ENCODE results near the gene RBBP7. TPM values are rescaled to one million over a fixed set of nuclear protein-coding genes. Genes with fewer than 3 reads are reported as not detected.
A peak's percentile ranks its signal among the peaks of the same experiment; 100 is the strongest.

The RBBP7 gene
- total and polyA plus RNA-seq, 2 of the 13 experiments (the other 11 are each of a cell fraction or from before 2014, with no cell fraction given) = 89.5 to 145 TPM

DNA sequence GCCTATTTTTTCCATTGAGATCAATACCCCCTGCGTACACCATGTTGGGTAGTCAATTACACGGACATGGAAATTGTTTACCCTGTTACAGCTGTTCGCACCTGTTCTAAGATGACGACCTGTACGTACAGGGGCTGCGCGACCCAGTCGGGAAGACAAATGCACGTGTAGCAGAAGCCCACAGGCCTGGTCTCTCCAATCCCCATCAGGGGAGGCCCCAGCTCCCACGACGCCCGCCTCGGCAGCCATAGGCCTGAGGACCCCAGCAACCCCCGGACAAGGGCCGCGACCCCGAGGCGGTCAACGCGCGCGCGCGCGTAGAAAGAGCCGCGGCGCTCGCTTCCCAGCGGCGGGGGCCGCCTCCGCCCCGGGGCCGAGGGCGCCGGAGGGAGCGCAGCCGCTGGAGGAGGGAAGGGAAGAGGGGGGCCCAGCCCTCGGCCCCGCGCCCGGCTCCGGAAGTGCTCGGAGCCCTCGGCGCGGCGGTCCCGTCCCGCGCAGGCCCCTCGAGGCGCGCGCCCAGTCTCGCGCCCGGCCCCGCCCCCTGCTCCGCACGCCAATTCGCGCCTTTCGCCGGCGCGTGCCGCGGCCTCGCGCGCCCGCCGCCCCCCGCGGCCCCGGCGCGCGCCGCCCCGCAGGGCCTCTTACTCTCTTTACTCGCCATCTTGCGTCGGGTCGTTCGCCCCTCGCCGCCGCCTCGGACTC lies 618 bp downstream of the RBBP7 start:
- ATAC-seq = peak; percentile 70
- Histone ChIP-seq H2AFZ (ENCODE audit: low read length) (no peak overlapping the region), H4K20me1 (ENCODE audit: insufficient read depth, low read length) (peaks cover 7% of the 10 kb centered on the region; the same call in 1 of the 2 replicates), H3K79me2 (ENCODE audit: insufficient read depth, low read length) (peaks cover 43% of the 10 kb centered on the region), H3K36me3 (replicated peaks in 1 of 2; ENCODE audit: control insufficient read depth in 1 of 2, insufficient read depth in 2 of 2, low read length in 2 of 2) (0 out of 5 replicates have a peak, but pooled peaks cover 0 to 1% of the 10 kb centered on the region in 2 experiments), H3K9me3 (ENCODE audit: low read length) (no peaks in the 10 kb centered on the region), H3K4me3 (replicated peaks in 1 of 3; ENCODE audit: insufficient read depth in 1 of 3, low read depth in 2 of 3, low read length in 3 of 3) (peak overlapping the region; percentile 65 to 76 (median 70)), H3K4me2 (ENCODE audit: low read depth, low read length) (peak overlapping the region; percentile 73), H3K9ac (ENCODE audit: insufficient read depth, low read depth, low read length) (peak overlapping the region; percentile 85), H3K27ac (ENCODE audit: extremely low read length, insufficient read depth, low read length) (peak overlapping the region; percentile 97), H3K4me1 (ENCODE audit: insufficient read depth, low read length) (peaks cover 33% of the 10 kb centered on the region; the same call in 1 of the 2 replicates), H3K27me3 (ENCODE audit: control insufficient read depth in 1 of 2, insufficient read depth in 2 of 2, low read length in 2 of 2) (no peaks in the 10 kb centered on the region; a peak in 1 of 5 replicates)
- ChIA-PET CTCF (ENCODE audit: low intra/inter-chr PET ratio, low total read pairs) (no interaction called here), POLR2A (interaction anchor here (1.0 kb wide), 1 partner anchor 98 kb away, joined by 9 read pairs; no protein-coding TSS in a partner anchor)
- FAIRE-seq = no peak
- DNase-seq (ENCODE audit: low spot score) = no peak
- no TSS peak for BruUV-seq (replicated peaks)
- intact Hi-C loops (cut with micrococcal nuclease; ENCODE audit: unreplicated experiment) (loop anchor here (5.0 kb wide), 1 partner anchor 42 kb away; no protein-coding TSS in a partner anchor), in situ Hi-C loops (cut with HindIII; ENCODE audit: extremely low pct_ligation_motif_present, low pct_unique_long_range_greater_than_20kb) (no loop called here)
- WGBS (ENCODE audit: low lambda C conversion rate) = no CpG with 5 or more reads among the region's 92 CpGs
- TF ChIP-seq SAP130 (CRISPR knock-in tag; IDR thresholded peaks at IDR 0.05; ENCODE audit: low read depth) = peak; percentile 21; the same call in 1 of the 2 replicates
- TF ChIP-seq ZFYVE20 (CRISPR knock-in tag; IDR thresholded peaks at IDR 0.05; ENCODE audit: borderline replicate concordance, low read depth) = no peak
- TF ChIP-seq RFX5 (IDR thresholded peaks at IDR 0.05; ENCODE audit: low read depth, low read length) = no peak
- no peak for TF ChIP-seq ZNF460 (CRISPR knock-in tag; IDR thresholded peaks at IDR 0.05; ENCODE audit: borderline replicate concordance)
- no peak for TF ChIP-seq DNMT1 (CRISPR knock-in tag; IDR thresholded peaks at IDR 0.05)
- TF ChIP-seq, protein P1, sequence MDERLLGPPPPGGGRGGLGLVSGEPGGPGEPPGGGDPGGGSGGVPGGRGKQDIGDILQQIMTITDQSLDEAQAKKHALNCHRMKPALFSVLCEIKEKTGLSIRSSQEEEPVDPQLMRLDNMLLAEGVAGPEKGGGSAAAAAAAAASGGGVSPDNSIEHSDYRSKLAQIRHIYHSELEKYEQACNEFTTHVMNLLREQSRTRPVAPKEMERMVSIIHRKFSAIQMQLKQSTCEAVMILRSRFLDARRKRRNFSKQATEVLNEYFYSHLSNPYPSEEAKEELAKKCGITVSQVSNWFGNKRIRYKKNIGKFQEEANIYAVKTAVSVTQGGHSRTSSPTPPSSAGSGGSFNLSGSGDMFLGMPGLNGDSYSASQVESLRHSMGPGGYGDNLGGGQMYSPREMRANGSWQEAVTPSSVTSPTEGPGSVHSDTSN (CRISPR knock-in tag; IDR thresholded peaks at IDR 0.05) = no peak
- no peak for TF ChIP-seq WIZ (CRISPR knock-in tag; IDR thresholded peaks at IDR 0.05)
- TF ChIP-seq MED8 (CRISPR knock-in tag; IDR thresholded peaks at IDR 0.05; ENCODE audit: insufficient replicate concordance) = no peak
- TF ChIP-seq CBX5 (CRISPR knock-in tag; IDR thresholded peaks at IDR 0.05; ENCODE audit: borderline replicate concordance) = no peak
- TF ChIP-seq RAD21 (CRISPR knock-in tag; IDR thresholded peaks at IDR 0.05) = no peak
- peak; percentile 44 for TF ChIP-seq HNRNPLL (IDR thresholded peaks at IDR 0.05; ENCODE audit: low read depth, low read length, poor library complexity, severe bottlenecking)
- TF ChIP-seq JDP2 (CRISPR knock-in tag; IDR thresholded peaks at IDR 0.05; ENCODE audit: borderline replicate concordance) = no peak
- no peak for TF ChIP-seq ZFP36L1 (CRISPR knock-in tag; IDR thresholded peaks at IDR 0.05)
- no peak for TF ChIP-seq ZNF850 (CRISPR knock-in tag; conservative IDR thresholded peaks at IDR 0.05)
- TF ChIP-seq YY1 (IDR thresholded peaks at IDR 0.05; ENCODE audit: insufficient read depth, insufficient replicate concordance, low read depth, low read length) = peak; percentile 7
- peak; percentile 39 for TF ChIP-seq ASH2L (IDR thresholded peaks at IDR 0.05; ENCODE audit: insufficient read length, low read depth, low read length)
- TF ChIP-seq SRSF4 (IDR thresholded peaks at IDR 0.05; ENCODE audit: low read depth, low read length, poor library complexity, severe bottlenecking) = no peak
- no peak for TF ChIP-seq SIN3B (IDR thresholded peaks at IDR 0.05; ENCODE audit: low read length)
- no peak for TF ChIP-seq ZNF616 (CRISPR knock-in tag; IDR thresholded peaks at IDR 0.05; ENCODE audit: low read depth)
- peak; percentile 36; the same call in 1 of the 2 replicates for TF ChIP-seq RBFOX2 (IDR thresholded peaks at IDR 0.05; ENCODE audit: low read depth, low read length)
- no peak for TF ChIP-seq ARID2 (CRISPR knock-in tag; IDR thresholded peaks at IDR 0.05; ENCODE audit: borderline replicate concordance)
- no peak for TF ChIP-seq ZFP36L2 (CRISPR knock-in tag; IDR thresholded peaks at IDR 0.05)

Data from HepG2 (cell line).